IMR-90 (cell line): Measurements from ENCODE around the gene IRF2. TPM values are rescaled to one million over a fixed set of nuclear protein-coding genes. Genes with fewer than 3 reads are reported as not detected.

Experiments used
- ATAC-seq: fragments of 200-7000 bp; cut with Tn5 transposase; 2 replicates; pipeline ENCODE4 v1.9.1; 2020; ENCODE audit warnings: low read depth, mild to moderate bottlenecking, moderate library complexity
- BruUV-seq: library from RNA; stranded (reverse); fragments of 400-500 nt; replicated peaks from 2 replicates; lab custom pipeline; 2021; lab: Mats Ljungman, UMichigan
- CTCF ChIA-PET: fragments of 300-600 bp; formaldehyde crosslinking; extraction: SDS; loops from one replicate; lab custom pipeline; 2021; ENCODE audit warnings: antibody characterized with exemption; lab: Yijun Ruan, JAX
- POLR2A ChIA-PET: fragments of 300-600 bp; sonication (Branson Sonifier 250); formaldehyde crosslinking; loops from one replicate; lab custom pipeline; 2022; ENCODE audit warnings: antibody characterized with exemption; ENCODE audit not compliant: unreplicated experiment; lab: Charles Lee
- DNase-seq: peaks from one replicate; pipeline ENCODE4 v3.0.0; 2013
- H2AFZ ChIP-seq: replicated peaks from 2 replicates; pipeline ENCODE3; 2013; ENCODE audit warnings: low read length, mild to moderate bottlenecking; ENCODE audit not compliant: poor library complexity
- H2AK5ac ChIP-seq: 2 replicates; pipeline ENCODE4 v1.6.1; 2013; ENCODE audit warnings: low read depth, low read length, inconsistent platforms
- H2AK9ac ChIP-seq: replicated peaks from 2 replicates; pipeline ENCODE3; 2013; ENCODE audit warnings: mild to moderate bottlenecking, low read depth, low read length, moderate library complexity; ENCODE audit not compliant: poor library complexity
- H2BK120ac ChIP-seq: 2 replicates; pipeline ENCODE4 v1.6.1; 2013; ENCODE audit warnings: low read depth, low read length, inconsistent platforms
- H2BK15ac ChIP-seq: 3 replicates; pipeline ENCODE4 v1.6.1; 2013; ENCODE audit warnings: low read depth, low read length, inconsistent platforms
- H2BK20ac ChIP-seq: 2 replicates; pipeline ENCODE4 v1.6.1; 2013; ENCODE audit warnings: low read depth, mild to moderate bottlenecking, inconsistent platforms, low read length, moderate library complexity
- H2BK5ac ChIP-seq: 2 replicates; pipeline ENCODE4 v1.6.1; 2013; ENCODE audit warnings: mild to moderate bottlenecking, low read depth, low read length, inconsistent platforms; ENCODE audit not compliant: poor library complexity, severe bottlenecking
- H3K14ac ChIP-seq: replicated peaks from 2 replicates; pipeline ENCODE4 v1.6.1; 2013; ENCODE audit warnings: low read depth, low read length, inconsistent platforms
- H3K18ac ChIP-seq: 2 replicates; pipeline ENCODE4 v1.6.1; 2013; ENCODE audit warnings: low read depth, low read length, control low read depth
- H3K23ac ChIP-seq: 2 replicates; pipeline ENCODE4 v1.6.1; 2013; ENCODE audit warnings: low read depth, low read length, inconsistent platforms
- H3K27ac ChIP-seq: 2 replicates; pipeline ENCODE4 v1.5.1; 2013; ENCODE audit warnings: mild to moderate bottlenecking, control low read depth, low read length; ENCODE audit not compliant: insufficient read depth
- H3K27me3 ChIP-seq: 2 replicates; pipeline ENCODE4 v1.6.1; 2013; ENCODE audit warnings: low read length; ENCODE audit not compliant: control insufficient read depth, insufficient read depth
- H3K36me3 ChIP-seq: 2 replicates; pipeline ENCODE4 v1.6.1; 2013; ENCODE audit warnings: low read length, mixed read lengths; ENCODE audit not compliant: control insufficient read depth, insufficient read depth
- H3K4ac ChIP-seq: 2 replicates; pipeline ENCODE4 v1.6.1; 2013; ENCODE audit warnings: low read depth, low read length, inconsistent platforms
- H3K4me1 ChIP-seq: 2 replicates; pipeline ENCODE4 v1.6.1; 2013; ENCODE audit warnings: low read length, mixed read lengths; ENCODE audit not compliant: control insufficient read depth, insufficient read depth
- H3K4me2 ChIP-seq: 2 replicates; pipeline ENCODE4 v1.6.1; 2013; ENCODE audit warnings: low read depth, mild to moderate bottlenecking, control low read depth, low read length, moderate library complexity
- H3K4me3 ChIP-seq: 2 replicates; pipeline ENCODE4 v1.5.1; 2013; ENCODE audit warnings: low read depth, mild to moderate bottlenecking, control low read depth, low read length, moderate library complexity; ENCODE audit not compliant: insufficient read depth
- H3K56ac ChIP-seq: 2 replicates; pipeline ENCODE4 v1.6.1; 2013; ENCODE audit warnings: low read length, inconsistent platforms; ENCODE audit not compliant: insufficient read depth; ENCODE audit errors: extremely low read depth
- H3K79me1 ChIP-seq, 2 experiments: 2 replicates each; pipeline ENCODE4 v1.6.1; 2013; ENCODE audit warnings: low read length in 2 of 2, inconsistent platforms in 1 of 2, low read depth in 1 of 2
- H3K9ac ChIP-seq: 2 replicates; pipeline ENCODE4 v1.6.1; 2013; ENCODE audit warnings: low read depth, low read length, control low read depth
- H3K9me1 ChIP-seq: 2 replicates; pipeline ENCODE4 v1.6.1; 2013; ENCODE audit warnings: low read length, inconsistent platforms; ENCODE audit not compliant: insufficient read depth
- H3K9me3 ChIP-seq: 2 replicates; pipeline ENCODE4 v1.6.1; 2013; ENCODE audit warnings: low read length; ENCODE audit not compliant: control insufficient read depth, insufficient read depth
- H4K20me1 ChIP-seq: 2 replicates; pipeline ENCODE4 v1.6.1; 2013; ENCODE audit warnings: low read length, inconsistent platforms; ENCODE audit not compliant: insufficient read depth
- H4K5ac ChIP-seq: 2 replicates; pipeline ENCODE4 v1.6.1; 2013; ENCODE audit warnings: mild to moderate bottlenecking, low read depth, low read length, control low read depth
- H4K8ac ChIP-seq, 2 experiments: 2 replicates each; pipeline ENCODE4 v1.6.1; 2013; ENCODE audit warnings: low read depth in 2 of 2, low read length in 2 of 2, control low read depth in 1 of 2, inconsistent platforms in 1 of 2
- H4K91ac ChIP-seq: 2 replicates; pipeline ENCODE4 v1.6.1; 2013; ENCODE audit warnings: low read depth, low read length, inconsistent platforms; ENCODE audit not compliant: insufficient read depth
- BHLHE40 ChIP-seq: fragments of 150-350 bp; IDR thresholded peaks from 2 replicates; pipeline ENCODE4 v1.6.1; 2016; ENCODE audit warnings: mild to moderate bottlenecking, low read depth, low read length
- CHD1 ChIP-seq: IDR thresholded peaks from 2 replicates; pipeline ENCODE4 v1.6.1; 2012; ENCODE audit warnings: low read depth, low read length, improper control_type of control experiment
- FOS ChIP-seq: fragments of 150-350 bp; IDR thresholded peaks from 2 replicates; pipeline ENCODE4 v1.6.1; 2016; ENCODE audit warnings: low read depth, low read length
- MAFK ChIP-seq: IDR thresholded peaks from 2 replicates; pipeline ENCODE4 v1.6.1; 2012; ENCODE audit warnings: low read depth, low read length, improper control_type of control experiment
- MXI1 ChIP-seq: IDR thresholded peaks from 2 replicates; pipeline ENCODE4 v1.6.1; 2012; ENCODE audit warnings: low read depth, mild to moderate bottlenecking, low read length, moderate library complexity, borderline replicate concordance
- NFE2L2 ChIP-seq: fragments of 150-350 bp; IDR thresholded peaks from 2 replicates; pipeline ENCODE4 v1.6.1; 2016; ENCODE audit warnings: low read depth, mild to moderate bottlenecking, low read length
- RCOR1 ChIP-seq: IDR thresholded peaks from 2 replicates; pipeline ENCODE4 v1.6.1; 2012; ENCODE audit warnings: mild to moderate bottlenecking, low read length, improper control_type of control experiment; ENCODE audit not compliant: insufficient replicate concordance
- RFX5 ChIP-seq: IDR thresholded peaks from 2 replicates; pipeline ENCODE4 v1.8.0; 2012; ENCODE audit warnings: low read depth, mild to moderate bottlenecking, low read length, moderate library complexity
- SMC3 ChIP-seq: fragments of 150-350 bp; IDR thresholded peaks from 2 replicates; pipeline ENCODE4 v1.6.1; 2016; ENCODE audit warnings: low read depth, mild to moderate bottlenecking, antibody characterized with exemption, low read length, moderate library complexity
- WGBS, 2 experiments: methylation state at CpG; one replicate each; pipeline versions ENCODE4 v1.1.5 to v1.1.7; 2013; ENCODE audit warnings: missing lambda C conversion rate in 2 of 2; ENCODE audit not compliant: insufficient read length in 1 of 2; ENCODE audit errors: extremely low coverage in 2 of 2; 5-methylcytosine and 5-hydroxymethylcytosine counted together
- dilution Hi-C: fragments of 300-500 bp; cut with HindIII; formaldehyde crosslinking; loops from one replicate; pipeline ENCODE4 v1.14.3; 2018; ENCODE audit warnings: low sequenced_read_pairs; ENCODE audit not compliant: unreplicated experiment
- in situ Hi-C: fragments of 300-500 bp; cut with MboI; formaldehyde crosslinking; loops from 3 replicates; pipeline ENCODE4 v1.14.3; 2019; ENCODE audit warnings: low sequenced_read_pairs, inconsistent platforms, mixed read lengths
- intact Hi-C: fragments of 100-400 bp; cut with micrococcal nuclease; formaldehyde crosslinking; loops from 2 replicates; pipeline ENCODE4 v1.10.0; 2022
- polyA plus RNA-seq, 3 experiments: library from polyadenylated mRNA; depleted of rRNA; stranded (reverse); fragments of >200 nt; gene quantifications; 2 replicates each; pipeline ENCODE4 v1.2.3, GENCODE V29; 2012; ENCODE audit warnings: low replicate concordance in 1 of 3
- total RNA-seq: library from RNA; depleted of rRNA; stranded (reverse); fragments of >200 nt; gene quantifications from 2 replicates; pipeline ENCODE4 v1.2.3, GENCODE V29; 2012
- TF ChIP-seq, protein P1 (sequence below): conservative IDR thresholded peaks from 2 replicates; pipeline ENCODE4 v1.5.1; 2012; ENCODE audit warnings: mild to moderate bottlenecking, low read depth, low read length, improper control_type of control experiment
- TF ChIP-seq, protein P2 (sequence below): fragments of 150-350 bp; IDR thresholded peaks from 2 replicates; pipeline ENCODE4 v1.6.1; 2017; ENCODE audit warnings: mild to moderate bottlenecking, antibody characterized with exemption, low read length, low read depth
- TF ChIP-seq, protein P3 (sequence below): fragments of 150-350 bp; IDR thresholded peaks from 2 replicates; pipeline ENCODE4 v1.6.1; 2016; ENCODE audit warnings: low read depth, mild to moderate bottlenecking, low read length, moderate library complexity, borderline replicate concordance

IRF2 gene
- total and polyA plus RNA-seq, 2 of the 4 experiments (the other 2 are of a cell fraction) = 16.5 to 21.9 TPM

DNA sequence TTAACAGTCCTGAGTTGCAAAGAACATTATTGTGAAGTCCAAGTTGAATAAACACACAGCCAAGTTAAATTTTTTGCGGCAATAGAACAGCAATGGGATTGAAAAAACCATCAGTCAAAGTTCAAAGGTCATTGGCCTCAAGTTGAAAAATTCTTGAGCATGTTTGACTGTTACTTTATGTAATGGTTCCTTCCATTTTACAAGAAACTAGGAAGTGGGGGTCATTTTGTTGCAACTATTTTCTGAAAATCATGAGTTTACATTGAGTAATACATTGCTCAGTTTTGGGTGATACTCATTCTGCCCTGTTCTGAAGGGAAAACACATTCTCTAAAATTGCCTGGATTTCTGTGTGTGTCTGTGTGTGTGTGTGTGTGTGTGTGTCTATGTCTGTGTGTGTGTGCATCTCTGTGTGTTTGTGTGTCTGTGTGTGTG, 5.2 kb upstream of the IRF2 start:
- Histone ChIP-seq H3K27me3 (no peaks in the 10 kb centered on the region), H3K36me3 (no peaks in the 10 kb centered on the region), H2AFZ (no peak overlapping the region), H3K4ac (no peak overlapping the region), H2BK5ac (peak overlapping the region; percentile 41), H4K8ac (no peak overlapping the region), H4K91ac (no peak overlapping the region), H3K14ac (no peak overlapping the region), H3K4me3 (no peak overlapping the region), H2BK20ac (no peak overlapping the region), H2AK9ac (no peak overlapping the region), H3K79me1 (peaks cover 9 to 20% of the 10 kb centered on the region in 2 experiments), H3K56ac (no peak overlapping the region), H3K23ac (no peak overlapping the region; the same call in 1 of the 2 replicates), H3K9ac (no peak overlapping the region), H3K9me3 (no peaks in the 10 kb centered on the region), H4K5ac (no peak overlapping the region), H2AK5ac (no peak overlapping the region), H3K4me2 (no peak overlapping the region), H3K18ac (no peak overlapping the region), H3K4me1 (peaks cover 4% of the 10 kb centered on the region; the same call in 1 of the 2 replicates), H2BK120ac (no peak overlapping the region), H3K9me1 (peaks cover 7% of the 10 kb centered on the region; the same call in 1 of the 2 replicates), H4K20me1 (no peaks in the 10 kb centered on the region), H2BK15ac (no peak overlapping the region), H3K27ac (no peak overlapping the region)
- DNase-seq (no peak), ATAC-seq (no peak)
- ChIA-PET POLR2A (no interaction called here), CTCF (interaction anchor here (0.6 kb wide), 1 partner anchor 99 kb away, joined by 4 read pairs; no protein-coding TSS in a partner anchor)
- intact Hi-C loops (no loop called here), in situ Hi-C loops (loop anchor here (5.0 kb wide), 1 partner anchor 192 kb away; no protein-coding TSS in a partner anchor), dilution Hi-C loops (no loop called here)
- TF ChIP-seq, protein P1, sequence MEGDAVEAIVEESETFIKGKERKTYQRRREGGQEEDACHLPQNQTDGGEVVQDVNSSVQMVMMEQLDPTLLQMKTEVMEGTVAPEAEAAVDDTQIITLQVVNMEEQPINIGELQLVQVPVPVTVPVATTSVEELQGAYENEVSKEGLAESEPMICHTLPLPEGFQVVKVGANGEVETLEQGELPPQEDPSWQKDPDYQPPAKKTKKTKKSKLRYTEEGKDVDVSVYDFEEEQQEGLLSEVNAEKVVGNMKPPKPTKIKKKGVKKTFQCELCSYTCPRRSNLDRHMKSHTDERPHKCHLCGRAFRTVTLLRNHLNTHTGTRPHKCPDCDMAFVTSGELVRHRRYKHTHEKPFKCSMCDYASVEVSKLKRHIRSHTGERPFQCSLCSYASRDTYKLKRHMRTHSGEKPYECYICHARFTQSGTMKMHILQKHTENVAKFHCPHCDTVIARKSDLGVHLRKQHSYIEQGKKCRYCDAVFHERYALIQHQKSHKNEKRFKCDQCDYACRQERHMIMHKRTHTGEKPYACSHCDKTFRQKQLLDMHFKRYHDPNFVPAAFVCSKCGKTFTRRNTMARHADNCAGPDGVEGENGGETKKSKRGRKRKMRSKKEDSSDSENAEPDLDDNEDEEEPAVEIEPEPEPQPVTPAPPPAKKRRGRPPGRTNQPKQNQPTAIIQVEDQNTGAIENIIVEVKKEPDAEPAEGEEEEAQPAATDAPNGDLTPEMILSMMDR = no peak
- TF ChIP-seq, protein P2, sequence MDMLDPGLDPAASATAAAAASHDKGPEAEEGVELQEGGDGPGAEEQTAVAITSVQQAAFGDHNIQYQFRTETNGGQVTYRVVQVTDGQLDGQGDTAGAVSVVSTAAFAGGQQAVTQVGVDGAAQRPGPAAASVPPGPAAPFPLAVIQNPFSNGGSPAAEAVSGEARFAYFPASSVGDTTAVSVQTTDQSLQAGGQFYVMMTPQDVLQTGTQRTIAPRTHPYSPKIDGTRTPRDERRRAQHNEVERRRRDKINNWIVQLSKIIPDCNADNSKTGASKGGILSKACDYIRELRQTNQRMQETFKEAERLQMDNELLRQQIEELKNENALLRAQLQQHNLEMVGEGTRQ = no peak
- TF ChIP-seq CHD1 (no peak), BHLHE40 (no peak), MXI1 (no peak), NFE2L2 (no peak), MAFK (no peak), FOS (no peak), RFX5 (no peak), RCOR1 (no peak), SMC3 (no peak)
- TF ChIP-seq, protein P3, sequence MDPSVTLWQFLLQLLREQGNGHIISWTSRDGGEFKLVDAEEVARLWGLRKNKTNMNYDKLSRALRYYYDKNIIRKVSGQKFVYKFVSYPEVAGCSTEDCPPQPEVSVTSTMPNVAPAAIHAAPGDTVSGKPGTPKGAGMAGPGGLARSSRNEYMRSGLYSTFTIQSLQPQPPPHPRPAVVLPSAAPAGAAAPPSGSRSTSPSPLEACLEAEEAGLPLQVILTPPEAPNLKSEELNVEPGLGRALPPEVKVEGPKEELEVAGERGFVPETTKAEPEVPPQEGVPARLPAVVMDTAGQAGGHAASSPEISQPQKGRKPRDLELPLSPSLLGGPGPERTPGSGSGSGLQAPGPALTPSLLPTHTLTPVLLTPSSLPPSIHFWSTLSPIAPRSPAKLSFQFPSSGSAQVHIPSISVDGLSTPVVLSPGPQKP = no peak
- WGBS, 2 experiments = no CpG with 5 or more reads among the region's 1 CpG
- BruUV-seq = no TSS peak
